Caki2 (cell line): ENCODE results near the gene CIDEB. TPM values are rescaled to one million over a fixed set of nuclear protein-coding genes. Genes with fewer than 3 reads are reported as not detected.

Experiments used
- DNase-seq: peaks from one replicate; pipeline ENCODE4 v3.0.0-alpha.2; 2015; ENCODE audit warnings: low read depth
- in situ Hi-C: cut with HindIII; loops from 2 replicates; pipeline ENCODE4 v1.10.0; 2016; ENCODE audit warnings: low sequenced_read_pairs, low pct_unique_long_range_greater_than_20kb, mixed read lengths
- total RNA-seq: library from RNA; depleted of rRNA; stranded (reverse); fragments of >200 nt; shearing (Covaris generic); gene quantifications from 2 replicates; pipeline ENCODE4 v1.2.3, GENCODE V29; 2014; ENCODE audit warnings: low replicate concordance

Gene CIDEB
- total RNA-seq, 1 experiment from 2014 or later = 1.0 TPM

DNA sequence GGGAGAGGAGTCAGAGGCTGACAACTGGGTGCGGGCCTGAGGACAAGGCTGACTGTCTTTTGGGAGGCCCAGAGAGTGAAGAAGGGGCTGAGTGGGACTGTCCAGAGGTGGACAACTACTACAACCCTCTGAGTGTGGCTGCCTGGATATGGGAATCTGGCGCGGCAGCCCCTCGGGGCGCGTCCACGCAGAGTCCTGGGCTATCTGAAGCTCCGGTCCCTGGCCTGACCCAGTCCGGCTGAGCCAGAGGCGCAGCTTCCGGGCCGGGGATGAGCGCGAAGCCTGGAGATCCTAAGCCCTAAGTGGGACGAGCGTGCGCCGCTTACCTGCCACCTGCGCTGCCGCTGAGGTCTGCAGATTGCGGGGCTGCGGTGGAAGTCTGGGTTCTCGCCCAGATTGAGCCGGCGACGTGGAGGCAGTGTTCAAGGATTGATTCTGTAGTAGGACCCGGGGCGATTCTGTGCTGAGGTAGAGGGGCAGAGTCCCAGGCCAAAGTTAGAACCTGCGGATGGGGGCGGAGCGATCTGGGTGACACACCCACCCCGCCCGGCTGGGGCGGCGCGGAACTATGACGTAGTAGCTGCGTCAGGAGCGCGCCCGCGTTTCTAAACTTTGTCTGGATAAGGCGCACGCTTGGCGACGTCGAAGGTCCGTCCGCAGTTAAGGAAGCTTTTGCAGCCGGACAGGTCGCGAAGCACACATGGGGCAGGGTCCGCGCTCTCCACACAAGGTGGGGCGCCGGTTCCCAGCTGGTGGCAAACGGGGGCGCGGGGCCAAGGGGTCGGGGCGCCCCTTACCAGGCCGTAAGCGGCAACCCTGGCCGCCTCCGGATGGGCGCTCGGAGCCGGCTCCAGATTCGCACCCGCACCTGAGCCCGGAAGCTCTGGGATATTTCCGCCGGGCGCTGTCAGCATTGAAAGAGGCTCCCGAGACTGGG is 8.3 kb downstream of the CIDEB start, which contains the start of the genes DHRS1 and NOP9:
DHRS1 (minus strand) TSS at position 526 of the 937 bp plus-strand sequence. CDS start 674 bp downstream, outside the sequence.
NOP9 (plus strand) TSS at position 596 of the 937 bp plus-strand sequence; CDS start at position 701, 105 bp downstream.
- in situ Hi-C loops = no loop called here

DNA sequence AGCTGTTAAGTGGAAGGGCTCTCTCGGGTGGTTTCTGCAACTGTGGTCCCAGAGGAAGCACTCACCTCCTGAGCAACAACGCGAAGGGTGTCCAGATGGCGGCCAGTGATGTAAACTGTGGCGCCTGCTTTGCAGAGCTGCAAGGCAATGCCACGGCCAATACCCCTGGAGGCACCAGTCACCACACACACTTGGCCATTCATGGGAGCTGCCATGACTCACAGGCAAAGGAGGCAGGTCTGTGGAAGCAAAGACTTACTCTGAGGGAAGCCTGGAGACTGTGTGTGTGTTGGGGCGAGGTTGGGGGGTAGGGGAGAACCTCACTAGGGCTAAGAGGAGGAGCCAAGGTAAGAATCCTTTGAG is 8.9 kb downstream of the CIDEB start:
- DNase-seq = peak; percentile 63
- in situ Hi-C loops = no loop called here

More for the DNA sequence above, 8.3 kb downstream of the CIDEB start, which contains the start of the genes DHRS1 and NOP9:
- DNase-seq = peak; percentile 77

GRCh38 chr14:24297190-24297964 is 10.4 kb downstream of the CIDEB start:
- DNase-seq = peak; percentile 46
- in situ Hi-C loops = no loop called here

DNA sequence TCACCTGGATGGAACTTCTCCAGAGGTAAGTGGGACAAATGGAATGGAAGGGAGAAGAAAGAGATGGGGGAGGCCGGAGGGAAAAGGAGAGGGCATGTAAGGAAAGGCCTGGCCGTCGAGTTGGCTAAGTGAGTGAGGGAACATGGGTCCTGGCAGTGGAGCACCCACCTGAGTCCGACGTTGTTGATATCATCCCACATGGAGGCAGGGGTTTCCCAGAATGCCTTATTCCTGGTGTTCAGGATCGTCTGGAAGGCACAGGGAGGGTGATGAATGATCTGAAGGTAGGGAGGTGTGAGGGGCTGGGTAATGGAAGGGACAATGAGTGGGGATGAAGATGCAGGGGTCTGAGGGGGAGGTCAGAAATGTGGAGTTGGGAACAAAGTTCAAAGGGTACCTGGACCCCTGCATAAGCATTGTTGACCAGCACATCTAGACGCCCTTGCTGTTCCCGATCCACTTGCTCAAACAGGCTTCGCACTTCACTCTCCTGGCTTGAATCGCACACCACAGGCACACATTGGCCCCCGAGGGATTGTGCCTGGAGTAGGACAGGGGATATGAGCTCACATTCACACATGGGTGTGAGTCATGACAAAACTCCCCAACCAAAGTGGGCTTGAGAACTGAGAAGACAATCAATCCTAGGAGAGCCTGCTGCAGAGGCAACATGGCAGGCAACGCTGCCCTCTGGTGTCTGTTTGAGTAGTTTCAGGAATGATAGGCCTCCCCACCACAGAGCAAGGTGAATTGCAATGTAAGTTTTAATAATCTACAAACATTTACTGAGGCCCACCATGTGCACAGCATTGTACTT is 11.2 kb downstream of the CIDEB start:
- in situ Hi-C loops = no loop called here

DNA sequence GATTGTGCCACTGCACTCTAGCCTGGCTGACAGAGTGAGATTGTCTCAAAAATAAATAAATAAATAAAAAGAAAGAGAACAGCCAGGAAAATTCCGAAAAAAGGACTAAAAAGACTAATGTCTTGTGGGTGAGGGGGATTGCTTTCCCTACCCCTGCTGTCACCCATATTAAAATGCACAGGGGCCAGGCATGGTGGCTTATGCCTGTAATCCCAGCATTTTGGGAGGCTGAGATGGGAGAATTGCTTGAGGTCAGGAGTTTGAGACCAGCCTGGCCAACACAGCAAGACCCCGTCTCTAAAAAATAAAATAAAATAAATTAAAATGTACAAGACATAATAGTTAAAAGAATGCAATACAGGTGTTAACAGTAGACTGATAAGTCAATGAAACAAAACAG is 14.3 kb downstream of the CIDEB start:
- DNase-seq = no peak
- in situ Hi-C loops = no loop called here

More for the DNA sequence above, 11.2 kb downstream of the CIDEB start:
- DNase-seq = peak; percentile 53

GRCh38 chr14:24292118-24292807 is 15.5 kb downstream of the CIDEB start:
- DNase-seq = no peak

GRCh38 chr14:24291446-24292117 is 16.2 kb downstream of the CIDEB start:
- in situ Hi-C loops = no loop called here
- DNase-seq = no peak

More at GRCh38 chr14:24292118-24292807, 15.5 kb downstream of the CIDEB start:
- in situ Hi-C loops = no loop called here

DNA sequence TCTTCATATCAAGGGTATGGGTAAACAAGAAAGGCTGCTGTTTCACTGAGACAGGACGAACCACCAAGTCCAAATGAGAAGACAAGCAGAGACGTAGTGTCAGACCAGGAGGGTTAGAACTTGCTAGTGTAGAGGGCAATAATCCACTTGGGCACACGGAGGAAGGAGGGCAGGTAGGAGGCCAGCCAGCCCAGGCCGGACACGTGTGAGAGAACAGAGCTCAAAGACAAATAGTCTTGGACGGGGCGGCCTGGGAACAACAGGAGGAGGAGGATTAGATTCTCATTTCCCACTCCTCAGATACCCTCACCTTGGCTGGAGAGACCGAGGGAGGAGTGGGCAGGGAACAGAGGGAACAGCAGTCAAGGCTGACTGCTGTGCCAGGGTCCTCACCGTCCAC is 17.0 kb downstream of the CIDEB start:
- no peak for DNase-seq
- in situ Hi-C loops = no loop called here

DNA sequence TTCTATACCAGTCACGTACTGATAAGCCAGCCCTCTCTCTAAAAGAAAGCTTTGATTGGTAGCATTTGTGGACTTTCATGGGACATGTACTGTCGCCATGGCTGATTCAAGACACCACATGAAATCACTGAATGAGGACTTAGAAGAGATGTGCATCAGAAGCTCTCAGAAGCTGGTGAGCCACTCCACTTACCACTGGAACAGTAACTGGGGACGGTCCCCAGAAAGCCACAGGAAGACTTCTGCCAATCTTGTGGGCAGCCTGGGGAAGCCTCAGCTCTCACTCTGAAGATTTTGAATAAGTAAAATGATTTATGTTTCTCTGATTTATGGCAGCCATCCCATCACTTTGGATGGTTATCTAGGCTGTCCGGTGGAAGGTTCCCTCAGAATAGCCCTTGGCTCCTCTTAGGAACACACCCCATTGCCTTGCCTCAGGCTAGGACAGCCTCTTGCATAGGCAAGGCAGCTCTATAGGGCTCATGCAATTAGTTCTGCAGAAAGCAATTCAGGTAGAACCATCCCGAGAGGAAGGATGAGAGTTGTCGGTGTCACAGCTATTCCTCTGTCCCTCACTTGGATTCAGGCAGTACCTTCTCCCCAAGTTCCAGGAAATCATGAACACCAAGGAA is 18.0 kb downstream of the CIDEB start:
- no peak for DNase-seq
- in situ Hi-C loops = no loop called here

GRCh38 chr14:24286996-24287395 is 20.8 kb downstream of the CIDEB start:
- no peak for DNase-seq
- in situ Hi-C loops = no loop called here

GRCh38 chr14:24285351-24285750 is 22.4 kb downstream of the CIDEB start:
- in situ Hi-C loops = no loop called here

GRCh38 chr14:24284501-24285035 is 23.2 kb downstream of the CIDEB start:
- no peak for DNase-seq
- in situ Hi-C loops = no loop called here

More at GRCh38 chr14:24285351-24285750, 22.4 kb downstream of the CIDEB start:
- no peak for DNase-seq

DNA sequence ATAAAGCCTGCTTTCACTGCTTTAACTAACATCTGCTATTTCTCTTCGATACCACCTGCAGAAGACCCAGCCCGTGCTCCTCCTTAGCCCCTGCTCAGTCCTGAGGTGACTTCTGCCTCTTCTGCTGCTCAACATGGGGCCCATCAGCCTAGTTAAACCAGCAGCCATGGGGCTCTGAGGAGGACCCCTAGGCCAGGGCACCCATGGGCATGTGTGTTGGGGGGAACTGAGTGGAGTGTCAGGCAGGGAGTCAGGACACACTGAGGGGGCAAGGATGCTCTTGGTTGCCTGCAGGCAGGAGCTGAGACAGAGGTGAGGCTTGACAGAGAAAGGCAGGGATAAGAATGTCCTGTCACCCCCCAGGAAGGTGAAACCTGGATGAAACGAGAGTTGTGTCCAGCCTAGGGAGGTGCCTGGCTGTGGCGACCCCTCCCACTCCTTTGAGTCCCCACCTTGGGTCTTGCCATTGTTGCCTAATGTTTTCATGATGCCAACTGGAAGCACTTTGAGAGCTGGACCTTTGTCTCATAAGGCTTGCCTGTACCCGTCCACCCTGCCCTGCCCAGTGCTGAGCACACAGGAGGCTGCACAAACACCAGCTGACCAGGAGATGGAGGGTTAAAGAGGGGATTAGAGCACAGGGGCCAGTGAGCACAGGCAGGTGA is 23.8 kb downstream of the CIDEB start:
- no peak for DNase-seq
- in situ Hi-C loops = no loop called here

- no peak for DNase-seq
- in situ Hi-C loops = no loop called here
These were observed 25.0 kb downstream of the CIDEB start for GRCh38 chr14:24282736-24283135.

- in situ Hi-C loops = no loop called here
- no peak for DNase-seq
These were observed 26.1 kb downstream of the CIDEB start for GRCh38 chr14:24281636-24282035.
